Prostate gland (tissue), 2 donors: ENCODE data around the gene SUMO3. TPM values are rescaled to one million over a fixed set of nuclear protein-coding genes. Genes with fewer than 3 reads are reported as not detected.

Experiments
- DNase-seq: peaks from one replicate; pipeline ENCODE4 v3.0.0-alpha.2; 2019; ENCODE audit warnings: low spot score
- H3K27ac ChIP-seq, 2 donors: fragments of 200-600 bp; sonication (generic); 2 replicates each; pipeline ENCODE4 v1.5.1; 2017 to 2019
- H3K27me3 ChIP-seq: fragments of 200-600 bp; sonication (generic); replicated peaks from 2 replicates; pipeline ENCODE4 v1.5.1; 2019; ENCODE audit not compliant: insufficient read depth
- H3K36me3 ChIP-seq, 2 donors: fragments of 200-600 bp; sonication (generic); 1 replicate in 1 of 2; 2 replicates in 1 of 2; pipeline versions ENCODE4 v1.5.1 to v1.8.1; 2017 to 2019
- H3K4me1 ChIP-seq: fragments of 200-600 bp; sonication (generic); replicated peaks from 2 replicates; pipeline ENCODE4 v1.5.1; 2019
- H3K4me3 ChIP-seq, 2 donors: fragments of 200-600 bp; sonication (generic); 2 replicates each; pipeline ENCODE4 v1.5.1; 2017 to 2019
- H3K9me3 ChIP-seq: fragments of 200-600 bp; sonication (generic); 2 replicates; pipeline ENCODE4 v1.5.1; 2017
- CTCF ChIP-seq, 4 experiments: fragments of 200-600 bp in 2 of 4; fragments of 450-650 bp in 2 of 4; sonication (generic) in 2 of 4; IDR thresholded peaks; 1 replicate in 3 of 4; 2 replicates in 1 of 4; pipeline ENCODE4 v1.5.1; 2016 to 2019; ENCODE audit warnings: antibody characterized with exemption in 4 of 4, mild to moderate bottlenecking in 2 of 4, moderate library complexity in 2 of 4
- POLR2A ChIP-seq: fragments of 450-650 bp; IDR thresholded peaks from one replicate; pipeline ENCODE4 v1.6.1; 2016; ENCODE audit warnings: antibody characterized with exemption, mild to moderate bottlenecking
- POLR2AphosphoS5 ChIP-seq: sonication (generic); formaldehyde crosslinking; IDR thresholded peaks from one replicate; pipeline ENCODE4 v1.6.1; 2017; ENCODE audit warnings: antibody characterized with exemption
- WGBS: methylation state at CpG from one replicate; pipeline ENCODE4 v1.1.5; 2018; 5-methylcytosine and 5-hydroxymethylcytosine counted together
- intact Hi-C: fragments of 100-400 bp; cut with DNase I; formaldehyde crosslinking; loops from one replicate; pipeline ENCODE4 v1.14.2; 2022
- total RNA-seq, 2 donors: library from RNA; depleted of rRNA; stranded (reverse); fragments of >200 nt; gene quantifications; one replicate each; pipeline ENCODE4 v1.1.0, GENCODE V29; 2016

SUMO3 gene
- total RNA-seq, 2 donors from 2014 or later, result 78.3 to 92.2 TPM

- no peaks in the 10 kb centered on the region for H3K9me3 ChIP-seq
- H3K4me1 ChIP-seq, result peaks cover 8% of the 10 kb centered on the region
- H3K27me3 ChIP-seq, result no peaks in the 10 kb centered on the region
- H3K4me3 ChIP-seq, result no peak overlapping the region
- H3K27ac ChIP-seq, result no peak overlapping the region
- 92% methylated on average over 4 of the region's 4 CpGs for WGBS
- no peak for DNase-seq
- H3K36me3 ChIP-seq, result peaks cover 5 to 6% of the 10 kb centered on the region in 2 donors
- intact Hi-C loops, result no loop called here
- TF ChIP-seq POLR2A, result no peak
- no peak for TF ChIP-seq CTCF (IDR thresholded peaks at IDR 0.05)
- TF ChIP-seq POLR2AphosphoS5, result no peak
Measured at GRCh38 chr21:44805226-44805625, 12.6 kb downstream of the SUMO3 start.

GRCh38 chr21:44804762-44805161, 13.1 kb downstream of the SUMO3 start:
- Histone ChIP-seq H3K4me1 (peaks cover 12% of the 10 kb centered on the region), H3K36me3 (peaks cover 5 to 6% of the 10 kb centered on the region in 2 donors), H3K27me3 (no peaks in the 10 kb centered on the region), H3K4me3 (no peak overlapping the region), H3K27ac (no peak overlapping the region), H3K9me3 (no peaks in the 10 kb centered on the region)
- DNase-seq, result no peak
- TF ChIP-seq POLR2AphosphoS5, result no peak
- no peak for TF ChIP-seq CTCF (IDR thresholded peaks at IDR 0.05)
- TF ChIP-seq POLR2A, result no peak
- WGBS, result 76% methylated on average over 6 of the region's 6 CpGs
- intact Hi-C loops, result loop anchor here (5.0 kb wide), 1 partner anchor 128 kb away; no protein-coding TSS in a partner anchor

- Histone ChIP-seq H3K4me1 (peaks cover 12% of the 10 kb centered on the region), H3K27ac (no peak overlapping the region), H3K36me3 (peaks cover 5 to 6% of the 10 kb centered on the region in 2 donors), H3K4me3 (no peak overlapping the region), H3K9me3 (no peaks in the 10 kb centered on the region), H3K27me3 (no peaks in the 10 kb centered on the region)
- 57% methylated on average over 3 of the region's 3 CpGs for WGBS
- intact Hi-C loops, result loop anchor here (2.0 to 5.0 kb wide), 2 partner anchors 13 to 129 kb away; no protein-coding TSS in a partner anchor
- TF ChIP-seq CTCF (IDR thresholded peaks at IDR 0.05) (no peak), POLR2AphosphoS5 (no peak)
- no peak for DNase-seq
Measured at GRCh38 chr21:44803651-44804050, 14.2 kb downstream of the SUMO3 start.

GRCh38 chr21:44802396-44803153, 15.3 kb downstream of the SUMO3 start:
- intact Hi-C loops, result loop anchor here (2.0 to 5.0 kb wide), 2 partner anchors 14 to 130 kb away; no protein-coding TSS in a partner anchor
- WGBS, result 21% methylated on average over 32 of the region's 32 CpGs
- TF ChIP-seq POLR2AphosphoS5 (no peak), CTCF (IDR thresholded peaks at IDR 0.05) (no peak), POLR2A (no peak)
- H3K27ac ChIP-seq, result peak overlapping the region in 1 of 2 donors; percentile 61
- H3K36me3 ChIP-seq, result peaks cover 4 to 6% of the 10 kb centered on the region in 2 donors
- no peaks in the 10 kb centered on the region for H3K9me3 ChIP-seq
- H3K4me1 ChIP-seq, result peaks cover 12% of the 10 kb centered on the region
- peak overlapping the region; percentile 84 to 88 for H3K4me3 ChIP-seq
- no peaks in the 10 kb centered on the region for H3K27me3 ChIP-seq
- DNase-seq, result no peak
